NB4 (cell line): Measurements from ENCODE around the gene WSCD2.

ENCODE experiments used
- DNase-seq: peaks from one replicate; pipeline ENCODE4 v3.0.0; 2010; ENCODE audit warnings: low read depth
- H3K4me3 ChIP-seq: one replicate; pipeline ENCODE4 v1.5.1; 2011; ENCODE audit warnings: mild to moderate bottlenecking, low read depth, low read length, moderate library complexity
- MYC ChIP-seq: IDR thresholded peaks from 2 replicates; pipeline ENCODE4 v1.6.1; 2011; ENCODE audit warnings: low read depth, low read length
- POLR2A ChIP-seq: IDR thresholded peaks from 2 replicates; pipeline ENCODE4 v1.6.1; 2011; ENCODE audit warnings: mild to moderate bottlenecking; ENCODE audit not compliant: insufficient read length; ENCODE audit errors: extremely low read depth
- TF ChIP-seq, protein P1 (sequence below): IDR thresholded peaks from 2 replicates; pipeline ENCODE4 v1.6.1; 2011; ENCODE audit warnings: low read depth, low read length
- TF ChIP-seq, protein P2 (sequence below): IDR thresholded peaks from one replicate; pipeline ENCODE4 v1.5.1; 2012; ENCODE audit warnings: low read depth, low read length

The WSCD2 gene

DNA sequence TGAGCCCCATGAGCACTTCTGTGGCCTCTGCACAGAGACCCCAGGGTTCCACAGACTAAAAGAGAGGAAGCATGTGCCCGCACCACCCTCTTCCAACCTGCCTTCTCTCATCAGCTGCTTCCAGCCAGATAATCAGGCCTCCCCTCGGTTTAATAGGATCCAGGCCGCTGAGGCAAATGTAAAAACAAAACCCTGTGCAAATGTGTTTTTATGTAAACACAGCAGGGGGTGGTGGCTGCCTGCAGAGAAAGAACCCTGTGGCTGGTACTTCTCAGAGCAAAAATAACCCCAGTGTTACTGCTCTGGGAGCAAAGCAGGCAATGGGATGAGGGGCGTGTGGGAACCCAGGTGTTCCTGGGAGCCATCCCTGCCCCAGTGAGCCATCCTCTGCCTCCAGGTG lies 46.2 kb downstream of the WSCD2 start:
- TF ChIP-seq, protein P1, sequence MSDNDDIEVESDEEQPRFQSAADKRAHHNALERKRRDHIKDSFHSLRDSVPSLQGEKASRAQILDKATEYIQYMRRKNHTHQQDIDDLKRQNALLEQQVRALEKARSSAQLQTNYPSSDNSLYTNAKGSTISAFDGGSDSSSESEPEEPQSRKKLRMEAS = no peak
- DNase-seq = peak; percentile 14
- H3K4me3 ChIP-seq = no peak overlapping the region

DNA sequence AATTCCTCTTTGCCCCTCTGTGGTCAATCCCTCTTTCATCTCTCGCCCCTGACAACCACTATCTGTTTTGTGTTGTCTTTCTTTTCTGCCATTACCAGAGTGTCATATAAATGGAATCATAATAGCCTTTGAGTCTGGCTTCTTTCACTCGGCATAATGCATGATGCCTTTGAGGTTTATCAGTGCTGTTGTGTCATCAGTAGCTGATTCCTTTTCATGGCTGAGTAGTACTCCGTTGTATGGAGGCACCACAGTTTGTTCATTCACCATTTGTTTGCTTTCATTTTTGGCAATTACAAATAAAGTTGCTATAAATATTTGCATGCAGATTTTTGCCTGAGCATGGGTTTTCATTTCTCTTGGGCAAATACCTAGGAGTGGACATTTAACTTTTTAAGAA lies 47.2 kb downstream of the WSCD2 start:
- no peak for DNase-seq
- H3K4me3 ChIP-seq = no peak overlapping the region
- TF ChIP-seq POLR2A (no peak), MYC (no peak)
- TF ChIP-seq, protein P2, sequence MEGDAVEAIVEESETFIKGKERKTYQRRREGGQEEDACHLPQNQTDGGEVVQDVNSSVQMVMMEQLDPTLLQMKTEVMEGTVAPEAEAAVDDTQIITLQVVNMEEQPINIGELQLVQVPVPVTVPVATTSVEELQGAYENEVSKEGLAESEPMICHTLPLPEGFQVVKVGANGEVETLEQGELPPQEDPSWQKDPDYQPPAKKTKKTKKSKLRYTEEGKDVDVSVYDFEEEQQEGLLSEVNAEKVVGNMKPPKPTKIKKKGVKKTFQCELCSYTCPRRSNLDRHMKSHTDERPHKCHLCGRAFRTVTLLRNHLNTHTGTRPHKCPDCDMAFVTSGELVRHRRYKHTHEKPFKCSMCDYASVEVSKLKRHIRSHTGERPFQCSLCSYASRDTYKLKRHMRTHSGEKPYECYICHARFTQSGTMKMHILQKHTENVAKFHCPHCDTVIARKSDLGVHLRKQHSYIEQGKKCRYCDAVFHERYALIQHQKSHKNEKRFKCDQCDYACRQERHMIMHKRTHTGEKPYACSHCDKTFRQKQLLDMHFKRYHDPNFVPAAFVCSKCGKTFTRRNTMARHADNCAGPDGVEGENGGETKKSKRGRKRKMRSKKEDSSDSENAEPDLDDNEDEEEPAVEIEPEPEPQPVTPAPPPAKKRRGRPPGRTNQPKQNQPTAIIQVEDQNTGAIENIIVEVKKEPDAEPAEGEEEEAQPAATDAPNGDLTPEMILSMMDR = no peak
- TF ChIP-seq, protein P1 = no peak

DNA sequence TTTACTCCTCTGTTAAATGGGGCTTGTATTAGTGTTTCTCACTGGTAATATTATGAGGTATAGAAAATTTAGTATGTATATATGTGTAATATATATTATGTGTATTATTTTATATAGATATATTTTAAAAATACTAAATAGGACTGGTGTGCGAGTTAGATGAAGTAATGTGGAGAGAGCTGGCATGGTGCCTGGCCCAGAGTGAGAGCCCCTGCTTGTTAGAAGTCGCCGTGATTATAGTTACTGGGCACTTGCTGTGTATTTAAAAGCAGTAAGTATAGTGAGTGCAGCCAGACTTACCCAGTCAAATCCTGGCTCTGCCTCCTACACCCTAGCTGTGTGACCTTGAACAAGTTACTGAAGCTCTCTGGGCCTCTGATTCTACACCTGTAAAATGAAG lies 48.0 kb downstream of the WSCD2 start:
- DNase-seq = no peak
- H3K4me3 ChIP-seq = no peak overlapping the region
- no peak for TF ChIP-seq POLR2A
- TF ChIP-seq MYC = no peak
- TF ChIP-seq, protein P2 = no peak
- TF ChIP-seq, protein P1 = no peak

DNA sequence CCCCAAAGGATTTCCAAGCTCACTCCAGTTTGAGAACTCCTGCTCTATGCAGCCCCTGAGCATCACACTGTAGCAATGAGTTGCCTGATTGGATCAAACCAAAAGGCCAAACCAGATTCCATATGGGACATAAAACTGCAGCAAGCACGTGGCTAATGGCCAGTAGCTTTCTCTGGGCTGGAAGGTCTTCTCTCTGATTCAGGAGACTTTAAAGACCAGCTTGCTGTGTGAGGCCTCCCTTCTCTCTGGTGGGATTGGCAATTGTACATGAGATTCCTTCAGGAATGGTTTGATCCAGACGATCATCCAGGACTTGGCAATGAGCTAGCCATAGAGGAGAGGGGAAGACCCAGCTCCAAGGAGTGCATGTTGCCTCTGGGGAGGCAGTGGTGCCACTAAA lies 50.2 kb downstream of the WSCD2 start:
- DNase-seq = no peak
- TF ChIP-seq MYC (no peak), POLR2A (no peak)
- TF ChIP-seq, protein P1 = no peak
- TF ChIP-seq, protein P2 = no peak
- no peak overlapping the region for H3K4me3 ChIP-seq

DNA sequence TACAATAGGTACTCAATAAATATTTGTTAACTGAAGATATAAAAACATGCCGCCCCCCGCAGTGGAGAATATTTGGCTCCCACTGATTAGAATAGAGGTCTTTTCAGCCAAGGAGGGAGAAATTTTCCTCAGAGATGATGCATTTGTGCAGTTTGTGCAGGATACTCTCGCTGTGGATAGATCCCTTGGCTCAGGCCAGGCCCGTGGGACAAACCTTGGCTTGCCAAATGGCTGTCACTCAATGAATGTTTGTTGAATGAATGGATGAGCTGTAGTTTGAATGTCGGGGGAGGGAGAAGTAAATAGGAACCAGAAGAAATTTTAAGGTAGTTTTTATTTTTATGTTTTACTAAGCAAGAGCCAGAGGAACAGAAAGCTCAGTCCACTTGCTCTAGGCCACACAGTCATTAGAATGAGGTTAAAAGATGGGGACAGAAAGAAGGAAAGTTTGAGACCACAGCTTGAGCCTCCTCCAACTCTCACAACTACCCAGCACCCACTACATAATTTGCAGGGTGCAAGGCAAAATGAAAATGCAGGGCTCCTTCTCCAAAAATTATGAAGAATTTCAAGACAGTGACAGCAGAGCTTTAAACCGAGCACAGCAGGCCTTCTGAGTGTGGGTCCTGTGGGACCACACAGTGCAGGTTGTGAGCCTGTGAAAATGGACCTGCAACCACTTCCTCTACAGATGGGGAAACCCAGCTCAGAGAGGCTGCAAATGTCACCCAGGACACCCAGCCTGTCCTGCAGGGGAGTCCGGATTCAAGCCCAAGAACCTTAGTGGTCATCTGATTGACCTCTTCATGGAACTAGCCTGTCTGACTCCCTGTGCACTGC lies 51.4 kb downstream of the WSCD2 start:
- TF ChIP-seq, protein P2 = no peak
- no peak for TF ChIP-seq MYC
- TF ChIP-seq, protein P1 = no peak
- TF ChIP-seq POLR2A = no peak
- DNase-seq = no peak
- H3K4me3 ChIP-seq = no peak overlapping the region

DNA sequence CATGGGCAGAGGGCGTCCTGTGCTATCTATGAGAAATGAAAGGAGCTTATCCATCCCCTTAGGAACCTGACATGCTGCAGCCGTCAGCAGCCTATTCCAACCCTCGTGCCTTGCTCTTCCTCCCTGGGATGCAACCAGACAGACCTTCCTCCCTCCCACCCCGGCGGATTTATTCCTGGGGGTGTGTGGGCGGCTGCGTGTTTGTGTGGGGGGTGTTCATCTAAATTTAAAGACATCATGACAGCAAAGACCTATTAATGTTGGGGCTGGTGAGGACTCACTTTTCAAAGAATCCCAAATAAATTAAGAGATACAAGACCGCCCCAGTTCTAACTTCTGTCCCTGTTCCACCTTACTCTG lies 52.0 kb downstream of the WSCD2 start:
- DNase-seq = no peak
- TF ChIP-seq, protein P2 = no peak
- no peak for TF ChIP-seq POLR2A
- TF ChIP-seq, protein P1 = no peak
- TF ChIP-seq MYC = no peak
- no peak overlapping the region for H3K4me3 ChIP-seq
